Trophoblast cell (in vitro differentiated cells and primary cell): ENCODE measurements around the gene ANXA2R.

ENCODE experiments used
- DNase-seq, 2 donors: peaks; one replicate each; pipeline ENCODE4 v3.0.0-alpha.2; 2016
- H2AFZ ChIP-seq: 2 replicates; pipeline ENCODE4 v1.6.1; 2013; ENCODE audit warnings: low read length, moderate library complexity, mild to moderate bottlenecking; ENCODE audit not compliant: insufficient read depth, poor library complexity
- H2AK5ac ChIP-seq: 2 replicates; pipeline ENCODE4 v1.6.1; 2013; ENCODE audit warnings: mild to moderate bottlenecking, low read length
- H2BK120ac ChIP-seq: 2 replicates; pipeline ENCODE4 v1.6.1; 2013; ENCODE audit warnings: low read length, mild to moderate bottlenecking, moderate library complexity; ENCODE audit not compliant: insufficient read depth, poor library complexity
- H2BK12ac ChIP-seq: 2 replicates; pipeline ENCODE4 v1.6.1; 2013; ENCODE audit warnings: mild to moderate bottlenecking, low read length, moderate library complexity
- H2BK5ac ChIP-seq: 2 replicates; pipeline ENCODE4 v1.6.1; 2013; ENCODE audit warnings: low read length, low read depth, moderate library complexity, mild to moderate bottlenecking; ENCODE audit not compliant: poor library complexity
- H3K14ac ChIP-seq: 2 replicates; pipeline ENCODE4 v1.6.1; 2013; ENCODE audit warnings: mild to moderate bottlenecking, low read length
- H3K18ac ChIP-seq: 2 replicates; pipeline ENCODE4 v1.6.1; 2013; ENCODE audit warnings: mild to moderate bottlenecking, low read length
- H3K23ac ChIP-seq: 2 replicates; pipeline ENCODE4 v1.6.1; 2013; ENCODE audit warnings: low read length
- H3K27ac ChIP-seq: 2 replicates; pipeline ENCODE4 v1.5.1; 2013; ENCODE audit warnings: low read depth, mild to moderate bottlenecking, inconsistent platforms, low read length, moderate library complexity
- H3K27me3 ChIP-seq: 2 replicates; pipeline ENCODE4 v1.6.1; 2013; ENCODE audit warnings: inconsistent platforms, mild to moderate bottlenecking, low read length, moderate library complexity; ENCODE audit not compliant: insufficient read depth
- H3K36me3 ChIP-seq, 2 experiments: 1 replicate in 1 of 2; 2 replicates in 1 of 2; pipeline ENCODE4 v1.6.1; 2013; ENCODE audit warnings: low read length in 2 of 2, mild to moderate bottlenecking in 2 of 2, moderate library complexity in 1 of 2; ENCODE audit not compliant: insufficient read depth in 2 of 2, control insufficient read depth in 1 of 2
- H3K4ac ChIP-seq: 2 replicates; pipeline ENCODE4 v1.6.1; 2013; ENCODE audit warnings: low read depth, mild to moderate bottlenecking, low read length, moderate library complexity
- H3K4me1 ChIP-seq, 2 experiments: 1 replicate in 1 of 2; 2 replicates in 1 of 2; pipeline ENCODE4 v1.6.1; 2013; ENCODE audit warnings: low read length in 2 of 2, mild to moderate bottlenecking in 2 of 2, moderate library complexity in 1 of 2; ENCODE audit not compliant: insufficient read depth in 2 of 2, control insufficient read depth in 1 of 2
- H3K4me2 ChIP-seq: 2 replicates; pipeline ENCODE4 v1.6.1; 2013; ENCODE audit warnings: inconsistent platforms, mild to moderate bottlenecking, low read length, moderate library complexity
- H3K4me3 ChIP-seq: 2 replicates; pipeline ENCODE4 v1.5.1; 2013; ENCODE audit warnings: mild to moderate bottlenecking, low read depth, low read length, inconsistent platforms
- H3K79me1 ChIP-seq: one replicate; pipeline ENCODE4 v1.6.1; 2013; ENCODE audit warnings: low read length
- H3K79me2 ChIP-seq: 2 replicates; pipeline ENCODE4 v1.6.1; 2013; ENCODE audit warnings: low read length, mild to moderate bottlenecking; ENCODE audit not compliant: control insufficient read depth, insufficient read depth, poor library complexity
- H3K9ac ChIP-seq: 2 replicates; pipeline ENCODE4 v1.6.1; 2013; ENCODE audit warnings: mild to moderate bottlenecking, low read length
- H3K9me3 ChIP-seq: 2 replicates; pipeline ENCODE4 v1.6.1; 2013; ENCODE audit warnings: low read depth, mild to moderate bottlenecking, control low read depth, inconsistent platforms, low read length; ENCODE audit not compliant: insufficient read depth
- H4K12ac ChIP-seq: 2 replicates; pipeline ENCODE4 v1.6.1; 2013; ENCODE audit warnings: low read depth, mild to moderate bottlenecking, low read length, moderate library complexity
- H4K8ac ChIP-seq: 2 replicates; pipeline ENCODE4 v1.6.1; 2013; ENCODE audit warnings: low read depth, mild to moderate bottlenecking, low read length, moderate library complexity
- H4K91ac ChIP-seq: one replicate; pipeline ENCODE4 v1.6.1; 2013; ENCODE audit warnings: low read depth, mild to moderate bottlenecking, low read length, moderate library complexity
- WGBS: extraction: QIAGEN DNeasy Blood & Tissue Kit; methylation state at CpG from one replicate; pipeline ENCODE4 v1.1.7; 2013; ENCODE audit warnings: missing lambda C conversion rate; ENCODE audit not compliant: insufficient read length, insufficient coverage; ENCODE audit errors: extremely low coverage; 5-methylcytosine and 5-hydroxymethylcytosine counted together

ANXA2R gene

GRCh38 chr5:42993516-42994245, 46.4 kb downstream of the ANXA2R start:
- peak; percentile 72 to 92 for DNase-seq
- no peak overlapping the region for H3K4me3 ChIP-seq
- no peaks in the 10 kb centered on the region for H3K4me1 ChIP-seq
- peaks cover 15% of the 10 kb centered on the region for H3K9me3 ChIP-seq
- H3K14ac ChIP-seq, result no peak overlapping the region
- no peak overlapping the region for H4K91ac ChIP-seq
- no peaks in the 10 kb centered on the region for H3K79me1 ChIP-seq
- H2AK5ac ChIP-seq, result no peak overlapping the region
- no peak overlapping the region for H3K27ac ChIP-seq
- no peaks in the 10 kb centered on the region for H3K79me2 ChIP-seq
- no peak overlapping the region for H2BK12ac ChIP-seq
- H3K9ac ChIP-seq, result no peak overlapping the region
- no peaks in the 10 kb centered on the region for H3K36me3 ChIP-seq
- H2BK5ac ChIP-seq, result no peak overlapping the region
- H3K18ac ChIP-seq, result no peak overlapping the region
- H2BK120ac ChIP-seq, result no peak overlapping the region
- H4K12ac ChIP-seq, result no peak overlapping the region
- no CpG with 5 or more reads among the region's 34 CpGs for WGBS
- peaks cover 38% of the 10 kb centered on the region for H3K27me3 ChIP-seq
- H2AFZ ChIP-seq, result no peak overlapping the region
- H4K8ac ChIP-seq, result no peak overlapping the region
- no peak overlapping the region for H3K23ac ChIP-seq
- H3K4me2 ChIP-seq, result no peak overlapping the region
- no peak overlapping the region for H3K4ac ChIP-seq

- Histone ChIP-seq H2AK5ac (no peak overlapping the region), H3K79me1 (no peaks in the 10 kb centered on the region), H4K91ac (no peak overlapping the region), H2BK5ac (no peak overlapping the region), H3K4me1 (no peaks in the 10 kb centered on the region), H3K9ac (peak overlapping the region; percentile 35), H3K23ac (no peak overlapping the region), H3K27ac (no peak overlapping the region), H3K14ac (no peak overlapping the region), H3K27me3 (peaks cover 38% of the 10 kb centered on the region), H3K4me3 (peak overlapping the region; percentile 65), H3K79me2 (no peaks in the 10 kb centered on the region), H2AFZ (peak overlapping the region; percentile 61), H3K4ac (no peak overlapping the region), H3K9me3 (peaks cover 15% of the 10 kb centered on the region), H4K12ac (no peak overlapping the region), H2BK120ac (no peak overlapping the region), H2BK12ac (no peak overlapping the region), H3K18ac (no peak overlapping the region), H4K8ac (no peak overlapping the region), H3K4me2 (peak overlapping the region; percentile 89), H3K36me3 (no peaks in the 10 kb centered on the region)
- peak; percentile 85 to 91 for DNase-seq
- no CpG with 5 or more reads among the region's 71 CpGs for WGBS
Measured at GRCh38 chr5:42992088-42992879, 47.8 kb downstream of the ANXA2R start.

- Histone ChIP-seq H3K23ac (no peak overlapping the region), H4K8ac (no peak overlapping the region), H3K9me3 (peaks cover 15% of the 10 kb centered on the region), H4K12ac (no peak overlapping the region), H3K4me1 (no peaks in the 10 kb centered on the region), H2BK12ac (no peak overlapping the region), H3K4ac (no peak overlapping the region), H4K91ac (no peak overlapping the region), H3K27ac (no peak overlapping the region), H3K14ac (no peak overlapping the region), H3K27me3 (peaks cover 38% of the 10 kb centered on the region), H3K18ac (no peak overlapping the region), H2AK5ac (no peak overlapping the region), H3K4me3 (peak overlapping the region; percentile 65), H3K36me3 (no peaks in the 10 kb centered on the region), H3K4me2 (peak overlapping the region; percentile 89), H3K79me2 (no peaks in the 10 kb centered on the region), H2AFZ (peak overlapping the region; percentile 61), H2BK5ac (no peak overlapping the region), H3K79me1 (no peaks in the 10 kb centered on the region), H3K9ac (no peak overlapping the region), H2BK120ac (no peak overlapping the region)
- no peak for DNase-seq
- no CpG with 5 or more reads among the region's 36 CpGs for WGBS
Measured at GRCh38 chr5:42991404-42992087, 48.6 kb downstream of the ANXA2R start.

- Histone ChIP-seq H2AFZ (peak overlapping the region; percentile 47), H3K79me2 (no peaks in the 10 kb centered on the region), H2BK12ac (no peak overlapping the region), H3K79me1 (no peaks in the 10 kb centered on the region), H4K91ac (no peak overlapping the region), H3K18ac (no peak overlapping the region), H3K27me3 (peaks cover 40% of the 10 kb centered on the region), H2BK5ac (no peak overlapping the region), H2AK5ac (no peak overlapping the region), H2BK120ac (no peak overlapping the region), H3K14ac (no peak overlapping the region), H3K9me3 (peaks cover 15% of the 10 kb centered on the region), H3K36me3 (no peaks in the 10 kb centered on the region), H3K4me2 (no peak overlapping the region), H4K12ac (no peak overlapping the region), H3K4me3 (no peak overlapping the region), H3K23ac (no peak overlapping the region), H4K8ac (no peak overlapping the region), H3K27ac (no peak overlapping the region), H3K4me1 (no peaks in the 10 kb centered on the region), H3K9ac (no peak overlapping the region), H3K4ac (no peak overlapping the region)
- WGBS, result no CpG with 5 or more reads among the region's 4 CpGs
- no peak for DNase-seq
Measured at GRCh38 chr5:42990892-42991291, 49.2 kb downstream of the ANXA2R start.
